HUES64 (cell line): ENCODE measurements around the gene MAGEF1.

Experiments
- H3K27ac ChIP-seq: 2 replicates; pipeline ENCODE4 v1.7.0; 2013; ENCODE audit warnings: low read depth, low read length, inconsistent platforms
- H3K27me3 ChIP-seq: 2 replicates; pipeline ENCODE4 v1.6.1; 2013; ENCODE audit warnings: mild to moderate bottlenecking, low read length; ENCODE audit not compliant: insufficient read depth
- H3K36me3 ChIP-seq: 2 replicates; pipeline ENCODE4 v1.6.1; 2013; ENCODE audit warnings: mild to moderate bottlenecking, low read length; ENCODE audit not compliant: insufficient read depth
- H3K4me1 ChIP-seq: 2 replicates; pipeline ENCODE4 v1.6.1; 2013; ENCODE audit warnings: mild to moderate bottlenecking, low read length, moderate library complexity; ENCODE audit not compliant: insufficient read depth
- H3K4me3 ChIP-seq: 2 replicates; pipeline ENCODE4 v1.5.1; 2013; ENCODE audit warnings: mild to moderate bottlenecking, low read length, moderate library complexity
- H3K9ac ChIP-seq: 2 replicates; pipeline ENCODE4 v1.6.1; 2013; ENCODE audit warnings: mild to moderate bottlenecking, low read depth, low read length
- H3K9me3 ChIP-seq: 2 replicates; pipeline ENCODE4 v1.6.1; 2013; ENCODE audit warnings: low read depth, low read length; ENCODE audit not compliant: insufficient read depth
- WGBS: fragments of 150-250, 120-280 bp; methylation state at CpG from one replicate; pipeline ENCODE4 v1.1.7; 2013; ENCODE audit warnings: missing lambda C conversion rate; 5-methylcytosine and 5-hydroxymethylcytosine counted together

MAGEF1 gene

DNA sequence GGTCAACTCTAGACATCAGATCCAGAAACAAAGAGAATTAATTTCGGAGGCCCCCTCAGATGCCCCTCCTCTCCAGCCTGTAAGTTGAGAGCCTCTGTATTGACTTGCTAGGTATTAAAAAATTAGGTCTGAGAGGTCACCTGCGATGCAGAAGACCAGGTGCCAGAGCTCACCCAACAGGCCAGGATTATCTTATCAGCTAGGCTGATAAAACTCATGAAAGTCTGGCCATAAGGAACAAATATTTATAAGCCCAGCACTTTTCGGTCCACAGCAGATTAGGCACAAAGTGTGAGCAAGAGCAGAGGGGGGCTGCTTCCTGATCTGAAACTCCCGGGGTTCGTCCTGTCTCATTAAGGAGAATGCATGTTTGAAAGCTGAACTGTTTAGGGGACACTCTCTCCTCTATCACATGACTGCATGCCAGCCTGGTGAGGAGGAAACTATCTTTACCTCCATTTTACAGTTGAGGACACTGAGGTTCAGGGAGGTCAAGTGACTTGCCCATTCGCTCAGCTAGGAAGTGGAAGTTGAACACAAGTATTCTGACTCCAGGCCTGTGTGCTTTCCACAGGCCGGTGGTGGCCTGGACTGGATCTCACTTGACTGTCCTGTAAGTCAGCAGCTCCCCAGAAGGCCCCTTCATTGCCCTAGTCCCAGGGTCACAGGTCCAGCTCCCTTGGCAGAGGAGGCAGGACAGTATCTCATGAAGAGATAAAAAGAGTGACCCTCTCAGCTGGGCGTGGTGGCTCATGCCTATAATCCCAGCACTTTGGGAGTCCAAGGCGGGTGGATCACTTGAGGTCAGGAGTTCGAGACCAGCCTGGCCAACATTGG is 39.6 kb upstream of the MAGEF1 start:
- H3K9ac ChIP-seq = no peak overlapping the region
- H3K36me3 ChIP-seq = no peaks in the 10 kb centered on the region
- H3K27me3 ChIP-seq = no peaks in the 10 kb centered on the region
- peaks cover 26% of the 10 kb centered on the region; the same call in 1 of the 2 replicates for H3K4me1 ChIP-seq
- H3K27ac ChIP-seq = no peak overlapping the region
- 86% methylated on average over 10 of the region's 10 CpGs for WGBS
- no peak overlapping the region for H3K4me3 ChIP-seq
- no peaks in the 10 kb centered on the region for H3K9me3 ChIP-seq

GRCh38 chr3:184750349-184751083 is 38.7 kb upstream of the MAGEF1 start:
- Histone ChIP-seq H3K9ac (no peak overlapping the region), H3K4me3 (no peak overlapping the region), H3K4me1 (peaks cover 23% of the 10 kb centered on the region), H3K27me3 (no peaks in the 10 kb centered on the region), H3K27ac (no peak overlapping the region), H3K9me3 (no peaks in the 10 kb centered on the region), H3K36me3 (no peaks in the 10 kb centered on the region)
- 77% methylated on average over 18 of the region's 18 CpGs for WGBS

DNA sequence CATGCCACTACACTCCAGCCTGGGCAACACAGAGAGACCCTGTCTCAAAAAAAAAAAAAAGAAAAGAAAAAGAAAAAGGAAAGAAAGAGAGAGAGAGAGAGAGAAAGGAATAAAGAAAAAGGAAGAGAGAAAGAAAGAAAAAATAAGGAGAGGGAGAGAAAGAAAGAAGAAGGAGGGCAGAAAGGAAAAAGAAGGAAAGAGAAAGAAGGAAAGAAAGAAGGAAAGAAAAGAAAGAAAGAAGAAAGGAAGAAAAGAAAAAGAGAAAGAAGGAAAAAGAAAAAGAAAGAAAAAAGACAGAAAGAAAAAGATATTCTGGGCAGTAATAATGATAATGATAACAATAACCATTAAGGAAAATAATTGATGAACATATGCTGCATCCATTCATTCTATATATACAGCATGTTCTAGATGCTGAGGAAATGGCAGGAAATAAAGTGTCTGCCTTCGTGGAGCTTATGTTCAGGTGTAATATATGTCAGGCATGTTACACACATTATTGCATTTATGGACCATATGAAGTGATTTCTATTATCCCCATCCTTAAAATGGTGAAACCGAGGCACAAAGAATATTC is 37.4 kb upstream of the MAGEF1 start:
- WGBS = 97% methylated on average over 1 of the region's 2 CpGs
- H3K27me3 ChIP-seq = no peaks in the 10 kb centered on the region
- H3K27ac ChIP-seq = no peak overlapping the region

DNA sequence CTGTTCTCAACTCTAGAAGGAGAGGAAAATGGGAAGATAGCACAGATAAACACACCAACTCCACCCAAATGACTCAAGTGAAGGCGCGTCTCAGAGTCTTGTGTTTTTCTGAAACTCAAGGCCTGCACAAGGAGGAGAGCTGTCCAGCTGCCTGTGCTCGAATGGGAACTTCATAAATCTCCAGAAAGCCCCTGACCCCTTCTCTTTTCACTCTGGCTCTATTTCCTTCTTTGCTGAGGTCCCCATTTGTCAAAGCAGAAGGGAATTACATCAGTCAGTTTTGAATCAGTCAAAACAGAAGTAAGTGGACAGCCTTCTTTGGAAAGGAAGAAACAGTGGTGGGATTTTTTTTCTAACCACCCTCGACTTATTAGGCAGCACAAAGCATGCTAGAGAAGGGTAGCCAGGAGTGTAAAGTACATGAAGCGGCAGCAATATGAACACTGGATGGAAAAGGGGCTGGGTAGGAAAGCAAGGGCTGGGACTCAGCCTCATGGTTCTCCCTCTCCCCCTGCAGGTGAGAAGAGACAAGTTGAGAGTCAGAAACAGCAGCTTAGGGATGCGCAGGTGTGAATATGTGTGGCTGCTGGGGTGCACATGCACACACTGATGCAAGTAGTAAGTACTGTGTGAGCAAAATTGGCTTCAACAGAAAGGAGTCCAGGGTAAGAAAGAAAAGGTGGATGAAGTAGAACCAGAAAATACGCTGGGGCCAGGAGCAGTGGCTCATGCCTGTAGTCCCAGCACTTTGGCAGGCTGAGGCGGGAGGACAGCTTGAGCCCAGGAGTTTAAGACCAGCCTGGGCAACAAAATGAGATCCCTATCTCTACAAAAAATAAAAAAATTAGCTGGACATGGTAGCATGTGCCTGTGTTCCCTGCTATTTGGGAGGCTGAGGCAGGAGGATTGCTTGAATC is 36.6 kb upstream of the MAGEF1 start:
- Histone ChIP-seq H3K27ac (no peak overlapping the region), H3K27me3 (no peaks in the 10 kb centered on the region), H3K4me3 (no peak overlapping the region), H3K4me1 (peaks cover 23% of the 10 kb centered on the region), H3K36me3 (no peaks in the 10 kb centered on the region), H3K9me3 (no peaks in the 10 kb centered on the region), H3K9ac (no peak overlapping the region)
- 76% methylated on average over 8 of the region's 8 CpGs for whole genome bisulfite sequencing

More for the DNA sequence above, 37.4 kb upstream of the MAGEF1 start:
- H3K36me3 ChIP-seq = no peaks in the 10 kb centered on the region
- peaks cover 23% of the 10 kb centered on the region for H3K4me1 ChIP-seq
- H3K9me3 ChIP-seq = no peaks in the 10 kb centered on the region
- H3K9ac ChIP-seq = no peak overlapping the region
- H3K4me3 ChIP-seq = no peak overlapping the region

- Histone ChIP-seq H3K27me3 (no peaks in the 10 kb centered on the region), H3K9ac (no peak overlapping the region), H3K27ac (no peak overlapping the region), H3K4me3 (no peak overlapping the region), H3K4me1 (peaks cover 17% of the 10 kb centered on the region), H3K9me3 (no peaks in the 10 kb centered on the region), H3K36me3 (no peaks in the 10 kb centered on the region)
- WGBS = 75% methylated on average over 14 of the region's 14 CpGs
Measured at GRCh38 chr3:184746131-184747120, 34.6 kb upstream of the MAGEF1 start.

DNA sequence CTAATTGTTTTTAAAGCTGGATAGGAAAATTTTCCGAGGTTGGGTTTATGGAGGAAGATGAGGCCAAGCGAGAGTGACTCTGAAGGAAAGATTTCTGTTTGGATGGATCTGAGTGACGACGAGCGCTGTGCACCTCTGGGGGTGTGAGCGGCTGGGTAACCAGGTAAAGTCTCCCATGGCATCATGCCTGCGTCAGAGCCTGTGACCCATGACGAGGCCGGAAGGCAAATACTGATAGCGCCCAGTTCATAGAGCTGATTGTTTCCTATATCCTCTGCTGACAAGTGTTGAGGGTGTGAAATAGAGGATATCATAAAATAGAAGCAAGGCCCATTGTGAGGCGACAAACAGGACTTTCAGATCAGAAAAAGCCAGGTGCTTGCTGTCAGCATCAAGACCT is 33.7 kb upstream of the MAGEF1 start:
- Histone ChIP-seq H3K4me1 (peaks cover 8% of the 10 kb centered on the region; the same call in 1 of the 2 replicates), H3K4me3 (no peak overlapping the region), H3K36me3 (no peaks in the 10 kb centered on the region), H3K27ac (no peak overlapping the region), H3K9me3 (no peaks in the 10 kb centered on the region), H3K27me3 (no peaks in the 10 kb centered on the region), H3K9ac (no peak overlapping the region)
- WGBS = 88% methylated on average over 11 of the region's 11 CpGs

GRCh38 chr3:184743248-184743647 is 31.4 kb upstream of the MAGEF1 start:
- Histone ChIP-seq H3K36me3 (no peaks in the 10 kb centered on the region), H3K4me1 (peaks cover 8% of the 10 kb centered on the region; the same call in 1 of the 2 replicates), H3K27me3 (no peaks in the 10 kb centered on the region), H3K27ac (no peak overlapping the region), H3K4me3 (no peak overlapping the region), H3K9ac (no peak overlapping the region), H3K9me3 (no peaks in the 10 kb centered on the region)
- 93% methylated on average over 2 of the region's 3 CpGs for WGBS

GRCh38 chr3:184742676-184743135 is 30.8 kb upstream of the MAGEF1 start:
- Histone ChIP-seq H3K4me1 (peaks cover 8% of the 10 kb centered on the region; the same call in 1 of the 2 replicates), H3K36me3 (no peaks in the 10 kb centered on the region), H3K27me3 (no peaks in the 10 kb centered on the region), H3K9ac (no peak overlapping the region), H3K27ac (no peak overlapping the region), H3K9me3 (no peaks in the 10 kb centered on the region), H3K4me3 (no peak overlapping the region)
- WGBS = 66% methylated on average over 3 of the region's 4 CpGs

DNA sequence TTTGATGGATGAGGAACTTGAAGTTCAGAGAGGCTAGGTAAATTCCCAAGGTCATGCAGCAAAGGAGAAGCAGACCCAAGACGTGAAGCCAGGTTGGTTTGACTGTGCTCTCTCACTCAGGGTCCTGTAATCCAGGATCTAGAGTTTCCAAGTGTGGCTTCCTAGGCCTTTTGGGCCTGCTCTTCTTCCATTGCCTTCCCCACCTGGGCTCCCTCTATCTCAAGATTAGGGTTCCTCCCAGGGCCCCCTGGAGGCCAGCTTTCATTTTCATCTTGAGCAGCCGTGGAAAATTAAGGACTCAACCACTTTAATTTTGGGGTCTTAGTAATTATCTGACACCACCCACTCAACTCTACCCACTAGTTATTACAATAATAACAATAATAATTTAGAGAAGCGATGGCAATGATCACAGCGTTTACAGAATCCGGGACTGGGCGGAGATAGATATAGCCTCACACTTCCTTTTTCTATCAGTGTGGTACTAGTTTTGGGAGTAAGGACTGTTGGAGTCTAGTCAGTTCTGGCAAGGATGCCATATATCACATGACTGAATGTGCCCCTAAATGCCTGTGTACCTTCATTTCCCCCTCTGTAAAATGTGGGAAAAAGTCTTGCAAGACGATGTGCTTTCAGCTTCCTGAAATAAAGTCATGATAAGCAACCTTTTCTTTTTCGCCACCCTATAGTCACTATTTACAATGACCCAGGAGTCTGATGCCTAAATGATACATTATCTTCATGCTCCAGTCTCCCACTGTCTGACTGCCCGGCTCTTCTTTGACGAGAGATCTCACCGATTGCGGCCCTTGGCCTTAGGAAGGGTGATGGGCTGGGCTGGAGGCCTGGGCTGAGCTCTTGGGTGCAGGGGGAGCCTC is 30.2 kb upstream of the MAGEF1 start:
- no peak overlapping the region for H3K27ac ChIP-seq
- H3K36me3 ChIP-seq = no peaks in the 10 kb centered on the region
- H3K4me3 ChIP-seq = no peak overlapping the region
- WGBS = 75% methylated on average over 12 of the region's 12 CpGs
- no peaks in the 10 kb centered on the region for H3K27me3 ChIP-seq
- no peaks in the 10 kb centered on the region for H3K9me3 ChIP-seq
- peaks cover 8% of the 10 kb centered on the region; the same call in 1 of the 2 replicates for H3K4me1 ChIP-seq
- no peak overlapping the region for H3K9ac ChIP-seq
